Heart right ventricle (tissue), 16 donors: ENCODE measurements around the gene SMARCD2. TPM values are rescaled to one million over a fixed set of nuclear protein-coding genes. Genes with fewer than 3 reads are reported as not detected.

ENCODE experiments used
- ATAC-seq, 8 donors: fragments of 200-7000 bp; cut with Tn5 transposase; one replicate each; pipeline ENCODE4 v1.9.1; 2020; ENCODE audit warnings: mild to moderate bottlenecking in 8 of 8, moderate library complexity in 8 of 8, moderate number of reproducible peaks in 1 of 8
- DNase-seq, 2 donors: peaks; one replicate each; pipeline ENCODE4 v3.0.0-alpha.2; 2020
- H3K27ac ChIP-seq, 10 donors: fragments of 200-600 bp; sonication (generic) in 2 of 10; one replicate each; pipeline versions ENCODE4 v1.5.0 to v1.8.0; 2020 to 2022; ENCODE audit warnings: mild to moderate bottlenecking in 3 of 10
- H3K27me3 ChIP-seq, 7 donors: fragments of 200-600 bp; one replicate each; pipeline ENCODE4 v1.8.0; 2021 to 2022; ENCODE audit warnings: mild to moderate bottlenecking in 2 of 7
- H3K36me3 ChIP-seq, 9 donors: fragments of 200-600 bp; sonication (generic) in 1 of 9; one replicate each; pipeline versions ENCODE4 v1.5.0 to v1.8.0; 2020 to 2022; ENCODE audit warnings: mild to moderate bottlenecking in 2 of 9
- H3K4me1 ChIP-seq, 9 donors: fragments of 200-600 bp; sonication (generic) in 1 of 9; one replicate each; pipeline versions ENCODE4 v1.5.0 to v1.8.0; 2020 to 2022; ENCODE audit warnings: mild to moderate bottlenecking in 4 of 9
- H3K4me3 ChIP-seq, 10 donors: fragments of 200-600 bp; sonication (generic) in 2 of 10; one replicate each; pipeline versions ENCODE4 v1.5.0 to v1.8.0; 2020 to 2022; ENCODE audit warnings: mild to moderate bottlenecking in 7 of 10, moderate library complexity in 2 of 10
- H3K9me3 ChIP-seq, 11 donors: fragments of 200-600 bp in 10 of 11; sonication (generic) in 2 of 11; one replicate each; pipeline versions ENCODE4 v1.5.0 to v1.8.0; 2013 to 2022; ENCODE audit warnings: mild to moderate bottlenecking in 2 of 11, control low read depth in 1 of 11, moderate library complexity in 1 of 11
- CTCF ChIP-seq, 9 donors: fragments of 200-600 bp; sonication (generic) in 2 of 9; IDR thresholded peaks; one replicate each; pipeline versions ENCODE4 v1.5.0 to v1.8.0; 2021 to 2022; ENCODE audit warnings: antibody characterized with exemption in 9 of 9, mild to moderate bottlenecking in 5 of 9, moderate library complexity in 1 of 9
- WGBS, 2 donors: extraction: QIAGEN DNeasy Blood & Tissue Kit; methylation state at CpG; one replicate each; pipeline ENCODE4 v1.1.7; 2013; ENCODE audit warnings: inconsistent platforms in 1 of 2; 5-methylcytosine and 5-hydroxymethylcytosine counted together
- intact Hi-C, 10 donors: fragments of 100-400 bp; cut with DNase I; formaldehyde crosslinking; loops; one replicate each; pipeline versions ENCODE4 v1.11.1 to v1.14.2; 2022
- polyA plus RNA-seq, 2 donors: library from polyadenylated mRNA; stranded (reverse); fragments of 200-250 nt; gene quantifications; one replicate each; pipeline ENCODE4 v1.2.3, GENCODE V29; 2013
- total RNA-seq, 10 donors: library from RNA; stranded (reverse); fragmentation: NEBNext Ultra II Directional in 3 of 10; extraction: Animal tissue kit (Norgen Biotek cat#: 25700) in 3 of 10; gene quantifications; one replicate each; pipeline versions ENCODE4 v1.2.1 to v1.2.4, GENCODE V29; 2021 to 2023
- donor health status: Arrhythmogenic right ventricular cardiomyopathy.
- donor health status: ischemic (EF 13 %, LVEDD 7.1; RV severe dilation, severe dysfunction).
- donor health status: healthy with polysubstance abuse.
- donor health status: DM: no; HTN: yes; CAD: no.
- donor health status: DM: no; HTN: no; CAD: no.
- donor health status: ischemic (EF 25% LVEDD 6.9; RV normal size, moderate dysfunction).
- donor health status: ischemic (EF 25% LVEDD 5.7; RV mildly dilated, moderate dysfunction).
- donor health status: healthy.
- donor health status: DM: yes; HTN: yes; CAD: no.
- donor health status: Ischemic cardiomyopathy.
- donor health status: ischemic (EF 35%, LVEDD 5.7; RV mildly dilated, moderate dysfunction).
- donor health status: nonischemic (EF 11% LVEDD 7.7; RV severe dilation, severe dysfunction).
- donor health status: DM: yes; HTN: yes; CAD: no.
- donor health status: PGD.
- donor health status: ischemic (EF 29% LVEDD 5.4; RV normal size, mild dysfunction).
- donor health status: nonischemic (EF 23%, LVEDD 6.1; RV moderate dilation, normal function).

The SMARCD2 gene
- total and polyA plus RNA-seq, 12 donors = 11.6 to 35.7 (median 18.4) TPM

- Histone ChIP-seq H3K4me1 (peaks cover 23 to 46% (median 30%) of the 10 kb centered on the region in 9 donors), H3K9me3 (no peaks in the 10 kb centered on the region), H3K36me3 (peaks cover 0 to 76% (median 50%) of the 10 kb centered on the region in 9 donors), H3K27ac (peak overlapping the region in 1 of 10 donors; percentile 18), H3K27me3 (no peaks in the 10 kb centered on the region), H3K4me3 (no peak overlapping the region)
- DNase-seq = no peak
- no peak for ATAC-seq
- no peak for TF ChIP-seq CTCF (IDR thresholded peaks at IDR 0.05)
- 85 to 87% methylated on average over 9 of the region's 9 CpGs for WGBS, 2 donors
- intact Hi-C loops = loop anchor here in 1 of 10 donors (10.0 kb wide), 1 partner anchor 140 kb away; no protein-coding TSS in a partner anchor
These were observed 7.2 kb downstream of the SMARCD2 start for GRCh38 chr17:63835167-63835720.

- Histone ChIP-seq H3K36me3 (peaks cover 3 to 83% (median 56%) of the 10 kb centered on the region in 9 donors), H3K9me3 (no peaks in the 10 kb centered on the region), H3K27me3 (no peaks in the 10 kb centered on the region), H3K4me3 (no peak overlapping the region), H3K4me1 (peaks cover 20 to 40% (median 23%) of the 10 kb centered on the region in 9 donors), H3K27ac (peak overlapping the region in 1 of 10 donors; percentile 18)
- intact Hi-C loops = loop anchor here in 1 of 10 donors (10.0 kb wide), 1 partner anchor 140 kb away; no protein-coding TSS in a partner anchor
- 45 to 51% methylated on average over 13 of the region's 13 CpGs for WGBS, 2 donors
- TF ChIP-seq CTCF (IDR thresholded peaks at IDR 0.05) = peak in 8 of 9 donors; percentile 16 to 58 (median 44)
- ATAC-seq (peak in 3 of 8 donors; percentile 14 to 29 (median 19)), DNase-seq (no peak)
These were observed 7.9 kb downstream of the SMARCD2 start for GRCh38 chr17:63834431-63835166.

- intact Hi-C loops = loop anchor here in 1 of 10 donors (10.0 kb wide), 1 partner anchor 139 kb away; no protein-coding TSS in a partner anchor
- Histone ChIP-seq H3K27ac (no peak overlapping the region), H3K36me3 (peaks cover 4 to 90% (median 64%) of the 10 kb centered on the region in 9 donors), H3K9me3 (no peaks in the 10 kb centered on the region), H3K4me1 (peaks cover 12 to 40% (median 22%) of the 10 kb centered on the region in 9 donors), H3K27me3 (no peaks in the 10 kb centered on the region), H3K4me3 (no peak overlapping the region)
- 91 to 92% methylated on average over 15 of the region's 15 CpGs for WGBS, 2 donors
- DNase-seq (no peak), ATAC-seq (no peak)
- no peak for TF ChIP-seq CTCF (IDR thresholded peaks at IDR 0.05)
These were observed 8.6 kb downstream of the SMARCD2 start for GRCh38 chr17:63833741-63834373.

- Histone ChIP-seq H3K27me3 (no peaks in the 10 kb centered on the region), H3K9me3 (no peaks in the 10 kb centered on the region), H3K27ac (no peak overlapping the region), H3K4me1 (peaks cover 12 to 40% (median 22%) of the 10 kb centered on the region in 9 donors), H3K36me3 (peaks cover 4 to 92% (median 66%) of the 10 kb centered on the region in 9 donors), H3K4me3 (no peak overlapping the region)
- WGBS, 2 donors = 81 to 86% methylated on average over 14 of the region's 14 CpGs
- no peak for ATAC-seq
- DNase-seq = no peak
- intact Hi-C loops = loop anchor here in 1 of 10 donors (10.0 kb wide), 1 partner anchor 138 kb away; no protein-coding TSS in a partner anchor
- no peak for TF ChIP-seq CTCF (IDR thresholded peaks at IDR 0.05)
These were observed 9.3 kb downstream of the SMARCD2 start for GRCh38 chr17:63833026-63833740.
